HG02678 (cell line): ENCODE results near the gene C9orf72.
"Not testable (repeated sequence)": the region's sequence is repeated elsewhere in the genome, so short reads cannot be mapped to it uniquely, and the experiment has no call there.

ENCODE experiments used
- ATAC-seq: cut with Tn5 transposase; IDR thresholded peaks from one replicate; pipeline ENCODE4 v1.9.1; 2021; ENCODE audit warnings: mild to moderate bottlenecking, moderate library complexity; ENCODE audit not compliant: unreplicated experiment

Gene C9orf72

GRCh38 chr9:27519466-27520465 is 53.5 kb downstream of the C9orf72 start:
- no peak for ATAC-seq

GRCh38 chr9:27518809-27519208 is 54.5 kb downstream of the C9orf72 start:
- ATAC-seq: no peak

- no peak for ATAC-seq
These were observed 55.3 kb downstream of the C9orf72 start for GRCh38 chr9:27518006-27518405.

DNA sequence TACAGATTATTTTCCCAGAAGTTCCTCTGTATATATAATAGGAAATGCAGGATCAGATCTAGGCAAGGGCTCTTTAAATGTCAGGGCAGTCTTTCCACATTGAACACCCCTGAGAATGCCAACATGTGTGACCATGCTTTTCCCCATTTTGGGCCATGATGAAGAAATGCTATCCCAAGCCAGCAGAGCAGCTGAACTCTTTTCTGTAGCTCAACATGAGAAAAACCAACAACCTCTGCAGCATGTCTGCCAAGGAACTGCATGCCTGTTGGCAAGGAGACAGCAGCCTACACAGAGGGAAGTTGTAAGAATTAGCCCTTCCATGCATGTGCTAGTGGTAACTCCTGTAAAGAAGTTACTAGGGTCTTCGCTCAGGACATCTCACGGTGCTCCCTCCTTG is 58.7 kb downstream of the C9orf72 start:
- ATAC-seq: no peak

- ATAC-seq: no peak
These were observed 61.5 kb downstream of the C9orf72 start for GRCh38 chr9:27511771-27512170.

- no peak for ATAC-seq
These were observed 62.5 kb downstream of the C9orf72 start for GRCh38 chr9:27510780-27511179.

DNA sequence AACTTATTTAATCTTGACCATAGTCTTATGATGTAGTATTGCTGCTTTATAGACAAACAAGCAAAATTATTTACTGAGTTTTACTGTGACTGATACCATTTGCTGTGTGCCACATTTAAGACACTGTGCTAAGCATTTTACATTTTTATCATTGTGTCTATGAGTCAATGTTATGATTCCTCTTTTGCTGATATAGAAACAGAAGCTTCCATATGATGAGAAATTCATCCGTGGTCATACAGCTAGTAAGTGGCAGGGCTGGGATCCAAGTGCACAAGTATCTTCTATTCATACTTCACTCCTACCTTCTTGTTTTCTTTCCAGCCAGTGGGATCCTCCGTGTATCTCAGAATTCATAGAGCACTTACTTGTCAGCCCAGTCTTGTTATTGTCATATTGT is 66.3 kb downstream of the C9orf72 start:
- no peak for ATAC-seq

GRCh38 chr9:27505744-27506161 is 67.5 kb downstream of the C9orf72 start:
- no peak for ATAC-seq

DNA sequence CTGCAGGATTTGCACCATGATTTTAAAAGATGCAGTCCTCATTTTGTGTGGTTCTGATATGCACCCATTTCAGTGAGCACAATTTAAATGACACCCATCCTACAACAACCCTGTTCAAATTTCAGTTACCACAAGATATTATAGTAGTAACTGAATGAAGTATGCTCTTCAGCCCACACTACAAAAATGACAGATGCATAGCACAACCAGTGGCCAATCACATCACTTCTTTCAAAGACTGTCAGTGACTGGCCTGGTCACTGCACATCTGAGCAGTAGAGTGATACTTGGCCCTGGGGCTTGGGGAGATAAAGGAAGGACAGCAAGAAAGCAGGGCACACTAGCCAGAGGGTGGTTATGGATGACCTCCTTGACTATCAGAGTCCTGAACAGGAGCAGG is 69.0 kb downstream of the C9orf72 start:
- ATAC-seq: no peak

DNA sequence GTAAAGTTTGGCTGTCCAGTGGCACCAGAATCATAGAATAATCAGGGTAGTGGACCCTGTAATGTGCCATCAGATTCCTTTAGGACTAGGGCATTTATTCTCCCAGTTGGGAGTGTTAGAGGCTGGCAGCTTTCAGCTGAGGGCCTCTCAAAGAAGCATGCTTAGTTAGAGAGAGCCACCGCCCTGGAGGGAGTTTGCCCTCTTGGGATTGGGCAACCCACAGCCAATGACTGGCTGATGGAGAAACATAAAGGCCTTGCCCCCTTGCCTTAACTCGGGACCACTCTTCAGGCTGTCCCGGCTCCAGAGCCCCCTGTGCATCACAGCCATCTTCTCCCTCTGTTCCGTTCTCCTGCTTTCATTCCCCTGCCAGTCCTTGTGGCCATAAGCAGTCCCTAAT is 69.7 kb downstream of the C9orf72 start:
- no peak for ATAC-seq

DNA sequence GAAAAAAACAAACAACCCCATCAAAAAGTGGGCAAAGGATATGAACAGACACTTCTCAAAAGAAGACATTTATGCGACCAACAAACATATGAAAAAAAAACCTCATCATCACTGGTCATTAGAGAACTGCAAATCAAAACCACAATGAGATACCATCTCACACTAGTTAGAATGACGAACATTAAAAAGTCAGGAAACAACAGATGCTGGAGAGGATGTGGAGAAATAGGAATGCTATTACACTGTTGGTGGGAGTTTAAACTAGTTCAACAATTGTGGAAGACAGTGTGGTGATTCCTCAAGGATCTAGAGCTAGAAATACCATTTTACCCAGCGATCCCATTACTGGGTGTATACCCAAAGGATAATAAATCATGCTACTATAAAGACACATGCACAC is 72.4 kb downstream of the C9orf72 start:
- ATAC-seq: not testable (repeated sequence)

- no peak for ATAC-seq
These were observed 73.8 kb downstream of the C9orf72 start for GRCh38 chr9:27499451-27499850.

DNA sequence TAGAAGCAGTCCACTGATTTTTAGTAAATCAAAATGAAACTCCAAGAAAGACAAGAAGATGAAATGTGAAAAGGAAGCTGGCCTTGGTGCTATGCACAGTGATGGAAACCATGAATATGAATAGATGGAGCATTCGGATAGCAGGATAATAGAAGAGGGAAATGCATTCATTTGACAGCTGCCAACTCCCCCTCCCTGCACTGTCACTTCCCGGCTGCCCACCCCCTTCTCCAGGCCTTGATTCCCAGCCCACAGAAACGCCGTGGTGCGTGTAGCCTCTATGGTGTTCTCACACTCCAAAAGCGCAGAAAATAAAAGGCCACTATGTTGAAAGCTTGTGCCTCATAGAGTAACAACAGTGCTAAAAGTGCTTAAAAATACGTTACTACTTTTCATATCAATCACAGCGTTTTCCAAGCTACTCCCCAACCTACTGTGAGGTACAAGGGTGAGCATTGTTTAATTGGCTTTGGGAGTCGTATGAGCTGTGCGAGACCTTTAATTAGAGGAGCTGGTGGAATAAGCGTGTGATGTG is 75.3 kb downstream of the C9orf72 start:
- ATAC-seq: no peak
